Ovary (tissue), 9 donors: ENCODE measurements around the gene MAP2K2. TPM values are rescaled to one million over a fixed set of nuclear protein-coding genes. Genes with fewer than 3 reads are reported as not detected.

Experiments used
- DNase-seq, 5 donors: peaks; one replicate each; pipeline ENCODE4 v3.0.0-alpha.2; 2019 to 2020
- H3K27ac ChIP-seq, 2 donors: fragments of 200-600 bp; one replicate each; pipeline versions ENCODE4 v1.5.1 to v1.8.0; 2019 to 2022
- H3K27me3 ChIP-seq: fragments of 200-600 bp; one replicate; pipeline ENCODE4 v1.8.0; 2022
- H3K36me3 ChIP-seq: fragments of 200-600 bp; sonication (generic); one replicate; pipeline ENCODE4 v1.5.1; 2019
- H3K4me1 ChIP-seq: one replicate; pipeline ENCODE4 v1.8.1; 2013; ENCODE audit warnings: mild to moderate bottlenecking, moderate library complexity; ENCODE audit not compliant: insufficient read depth
- H3K4me3 ChIP-seq: fragments of 200-600 bp; sonication (generic); one replicate; pipeline ENCODE4 v1.5.1; 2017
- H3K9me3 ChIP-seq, 2 donors: fragments of 200-600 bp in 1 of 2; sonication (generic) in 1 of 2; one replicate each; pipeline versions ENCODE4 v1.5.1 to v1.8.1; 2013 to 2019; ENCODE audit warnings: mild to moderate bottlenecking in 1 of 2, moderate library complexity in 1 of 2
- CTCF ChIP-seq, 3 donors: fragments of 450-650 bp in 2 of 3; fragments of 200-600 bp in 1 of 3; IDR thresholded peaks; one replicate each; pipeline versions ENCODE4 v1.5.1 to v1.8.0; 2016 to 2022; ENCODE audit warnings: antibody characterized with exemption in 3 of 3, mild to moderate bottlenecking in 1 of 3
- EP300 ChIP-seq: sonication (generic); formaldehyde crosslinking; IDR thresholded peaks from one replicate; pipeline ENCODE4 v1.6.1; 2017; ENCODE audit warnings: antibody characterized with exemption
- POLR2A ChIP-seq: fragments of 450-650 bp; IDR thresholded peaks from one replicate; pipeline ENCODE4 v1.6.1; 2017; ENCODE audit warnings: antibody characterized with exemption, mild to moderate bottlenecking, moderate library complexity
- WGBS, 3 donors: extraction: QIAGEN DNeasy Blood & Tissue Kit in 1 of 3; methylation state at CpG; one replicate each; pipeline versions ENCODE4 v1.1.5 to v1.1.7; 2013 to 2017; 5-methylcytosine and 5-hydroxymethylcytosine counted together
- intact Hi-C, 4 donors: fragments of 100-400 bp; cut with DNase I; formaldehyde crosslinking; loops; one replicate each; pipeline versions ENCODE4 v1.11.0 to v1.15.1; 2022 to 2023
- polyA plus RNA-seq, 2 donors: library from polyadenylated mRNA; stranded (reverse); fragments of 200-250 nt in 1 of 2; fragments of 350-450 nt in 1 of 2; fragmentation: Illumina TruSeq in 1 of 2; extraction: RNeasy Lipid Tissue Mini Kit (QIAGEN cat#74804) in 1 of 2; gene quantifications; one replicate each; pipeline ENCODE4 v1.2.3, GENCODE V29; 2013 to 2014
- total RNA-seq, 7 donors: library from RNA; depleted of rRNA in 2 of 7; stranded (reverse); fragments of >200 nt in 2 of 7; fragmentation: NEBNext Ultra II Directional in 3 of 7; extraction: Animal tissue kit (Norgen Biotek cat#: 25700) in 3 of 7; gene quantifications; one replicate each; pipeline versions ENCODE4 v1.1.0 to v1.2.4, GENCODE V29; 2016 to 2023
- donor health status: DM: no; HTN: no; CAD: no; lungs with moderate emphysema.
- donor health status: DM: no; HTN: no; CAD: no.
- donor health status: Bipolar disorder and iron deficiency.
- donor health status: DM: yes; HTN: yes; CAD: no.
- donor health status: DM: no; HTN: no; CAD: no.
- donor health status: DM: yes; HTN: yes; CAD: no.

MAP2K2 gene
- total and polyA plus RNA-seq, 9 donors: 39.9 to 136 (median 116) TPM

DNA sequence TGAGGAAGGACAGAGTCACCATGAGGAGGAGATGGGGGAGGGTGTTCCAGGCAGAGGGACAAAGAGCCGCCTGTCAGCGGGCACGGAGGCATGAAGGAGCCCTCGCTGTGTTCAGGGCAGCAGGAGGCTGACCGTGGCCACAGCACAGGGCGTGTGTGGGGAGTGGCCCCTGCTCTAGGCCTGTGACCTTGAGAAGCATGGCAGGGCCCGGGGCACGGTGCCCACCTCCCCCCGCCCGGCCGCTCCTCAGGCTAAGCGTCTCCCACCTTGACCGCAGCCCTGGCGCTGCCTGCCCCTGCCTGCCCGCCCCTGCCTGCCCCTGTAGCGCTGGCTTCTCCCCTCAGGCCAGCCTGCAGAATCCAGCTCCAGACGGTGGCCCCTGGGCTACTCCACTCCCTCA lies 11.6 kb downstream of the MAP2K2 start:
- WGBS, 3 donors: 88 to 92% (median 90%) methylated on average over 16 to 17 of the region's 17 CpGs
- Histone ChIP-seq H3K4me3 (no peak overlapping the region), H3K27me3 (no peaks in the 10 kb centered on the region), H3K36me3 (no peaks in the 10 kb centered on the region), H3K4me1 (no peaks in the 10 kb centered on the region), H3K9me3 (no peaks in the 10 kb centered on the region), H3K27ac (no peak overlapping the region)
- TF ChIP-seq POLR2A (no peak), CTCF (IDR thresholded peaks at IDR 0.05) (no peak), EP300 (no peak)
- DNase-seq: no peak
- intact Hi-C loops: loop anchor here in 1 of 4 donors (10.0 kb wide), 1 partner anchor 98 kb away; no protein-coding TSS in a partner anchor

DNA sequence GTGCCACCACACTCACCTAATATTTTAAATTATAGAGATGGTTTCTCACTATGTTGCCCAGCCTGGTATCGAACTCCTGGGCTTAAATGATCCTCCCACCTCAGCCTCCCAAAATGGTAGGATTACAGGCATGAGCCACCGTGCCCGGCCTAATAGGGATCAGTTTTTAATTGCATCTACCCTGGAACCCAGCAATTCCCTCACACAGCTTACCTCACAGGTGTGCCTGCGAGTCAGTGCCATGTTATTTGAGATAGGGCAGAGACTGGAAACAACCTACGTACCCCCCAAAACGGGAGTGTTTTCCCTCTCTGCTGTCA lies 14.3 kb downstream of the MAP2K2 start:
- no peak for DNase-seq
- H3K4me3 ChIP-seq: no peak overlapping the region
- WGBS, 3 donors: 90 to 95% (median 92%) methylated on average over 6 of the region's 6 CpGs
- no peaks in the 10 kb centered on the region for H3K36me3 ChIP-seq
- intact Hi-C loops: no loop called here
- no peaks in the 10 kb centered on the region for H3K4me1 ChIP-seq
- TF ChIP-seq POLR2A: no peak
- TF ChIP-seq EP300: no peak
- no peak for TF ChIP-seq CTCF (IDR thresholded peaks at IDR 0.05)
- H3K27me3 ChIP-seq: no peaks in the 10 kb centered on the region
- H3K9me3 ChIP-seq: no peaks in the 10 kb centered on the region
- H3K27ac ChIP-seq: no peak overlapping the region

GRCh38 chr19:4108767-4109625 lies 14.9 kb downstream of the MAP2K2 start:
- Histone ChIP-seq H3K4me3 (no peak overlapping the region), H3K27ac (no peak overlapping the region), H3K27me3 (no peaks in the 10 kb centered on the region), H3K36me3 (no peaks in the 10 kb centered on the region), H3K4me1 (no peaks in the 10 kb centered on the region), H3K9me3 (no peaks in the 10 kb centered on the region)
- 86 to 90% (median 88%) methylated on average over 35 of the region's 35 CpGs for WGBS, 3 donors
- TF ChIP-seq CTCF (IDR thresholded peaks at IDR 0.05) (no peak), EP300 (no peak), POLR2A (no peak)
- intact Hi-C loops: no loop called here
- DNase-seq: peak in 1 of 5 donors; percentile 12

GRCh38 chr19:4103080-4103433 lies 20.9 kb downstream of the MAP2K2 start:
- H3K27ac ChIP-seq: no peak overlapping the region
- H3K9me3 ChIP-seq: no peaks in the 10 kb centered on the region
- intact Hi-C loops: no loop called here
- no peak overlapping the region for H3K4me3 ChIP-seq
- TF ChIP-seq EP300: no peak
- no peak for TF ChIP-seq POLR2A
- no peak for TF ChIP-seq CTCF (IDR thresholded peaks at IDR 0.05)
- H3K4me1 ChIP-seq: no peaks in the 10 kb centered on the region
- H3K36me3 ChIP-seq: no peaks in the 10 kb centered on the region
- WGBS, 3 donors: 89 to 93% (median 90%) methylated on average over 7 to 9 of the region's 9 CpGs
- H3K27me3 ChIP-seq: no peaks in the 10 kb centered on the region
- no peak for DNase-seq
